Measurements from ENCODE around the gene CYP4F2. TPM values are rescaled to one million over a fixed set of nuclear protein-coding genes. Genes with fewer than 3 reads are reported as not detected.

CYP4F2 gene
- total and polyA plus RNA-seq, 2 experiments from 2014 or later, result not detected

- Histone ChIP-seq H3K27me3 (no peaks in the 10 kb centered on the region), H3K36me3 (no peaks in the 10 kb centered on the region), H3K9me3 (ENCODE audit: low read depth) (no peaks in the 10 kb centered on the region), H3K27ac (no peak overlapping the region), H3K4me3 (no peak overlapping the region), H3K4me1 (ENCODE audit: low read depth) (no peaks in the 10 kb centered on the region)
- TF ChIP-seq CTCF (IDR thresholded peaks at IDR 0.05; ENCODE audit: low read depth, low read length), result no peak
- no peak for DNase-seq (ENCODE audit: low read depth in 1 of 2, low spot score in 1 of 2)
Observed at GRCh38 chr19:15926484-15926883, 28.6 kb upstream of the CYP4F2 start.

- H3K27ac ChIP-seq, result no peak overlapping the region
- no peaks in the 10 kb centered on the region for H3K4me1 ChIP-seq (ENCODE audit: low read depth)
- no peak for DNase-seq (ENCODE audit: low read depth in 1 of 2, low spot score in 1 of 2)
- H3K4me3 ChIP-seq, result no peak overlapping the region
- no peaks in the 10 kb centered on the region for H3K9me3 ChIP-seq (ENCODE audit: low read depth)
- no peaks in the 10 kb centered on the region for H3K36me3 ChIP-seq
- no peak for TF ChIP-seq CTCF (IDR thresholded peaks at IDR 0.05; ENCODE audit: low read depth, low read length)
- H3K27me3 ChIP-seq, result no peaks in the 10 kb centered on the region
Observed at GRCh38 chr19:15923702-15924101, 25.8 kb upstream of the CYP4F2 start.

- no peak for DNase-seq (ENCODE audit: low read depth in 1 of 2, low spot score in 1 of 2)
- Histone ChIP-seq H3K36me3 (no peaks in the 10 kb centered on the region), H3K9me3 (ENCODE audit: low read depth) (no peaks in the 10 kb centered on the region), H3K4me3 (no peak overlapping the region), H3K27me3 (no peaks in the 10 kb centered on the region), H3K4me1 (ENCODE audit: low read depth) (no peaks in the 10 kb centered on the region), H3K27ac (no peak overlapping the region)
- no peak for TF ChIP-seq CTCF (IDR thresholded peaks at IDR 0.05; ENCODE audit: low read depth, low read length)
Observed at GRCh38 chr19:15922021-15922420, 24.1 kb upstream of the CYP4F2 start.

GRCh38 chr19:15919243-15919642 is 21.4 kb upstream of the CYP4F2 start:
- Histone ChIP-seq H3K4me1 (ENCODE audit: low read depth) (no peaks in the 10 kb centered on the region), H3K9me3 (ENCODE audit: low read depth) (no peaks in the 10 kb centered on the region), H3K27ac (no peak overlapping the region), H3K27me3 (no peaks in the 10 kb centered on the region), H3K36me3 (no peaks in the 10 kb centered on the region), H3K4me3 (no peak overlapping the region)
- TF ChIP-seq CTCF (IDR thresholded peaks at IDR 0.05; ENCODE audit: low read depth, low read length), result no peak
- DNase-seq (ENCODE audit: low read depth in 1 of 2, low spot score in 1 of 2), result no peak

GRCh38 chr19:15915109-15915508 is 17.2 kb upstream of the CYP4F2 start:
- TF ChIP-seq CTCF (IDR thresholded peaks at IDR 0.05; ENCODE audit: low read depth, low read length), result no peak
- H3K27ac ChIP-seq, result no peak overlapping the region
- H3K36me3 ChIP-seq, result no peaks in the 10 kb centered on the region
- H3K4me1 ChIP-seq (ENCODE audit: low read depth), result no peaks in the 10 kb centered on the region
- no peak overlapping the region for H3K4me3 ChIP-seq
- H3K27me3 ChIP-seq, result no peaks in the 10 kb centered on the region
- no peak for DNase-seq (ENCODE audit: low read depth in 1 of 2, low spot score in 1 of 2)
- no peaks in the 10 kb centered on the region for H3K9me3 ChIP-seq (ENCODE audit: low read depth)

- no peak for TF ChIP-seq CTCF (IDR thresholded peaks at IDR 0.05; ENCODE audit: low read depth, low read length)
- Histone ChIP-seq H3K27me3 (no peaks in the 10 kb centered on the region), H3K36me3 (no peaks in the 10 kb centered on the region), H3K4me1 (ENCODE audit: low read depth) (no peaks in the 10 kb centered on the region), H3K27ac (no peak overlapping the region), H3K4me3 (no peak overlapping the region), H3K9me3 (ENCODE audit: low read depth) (no peaks in the 10 kb centered on the region)
- DNase-seq (ENCODE audit: low read depth in 1 of 2, low spot score in 1 of 2), result no peak
Observed at GRCh38 chr19:15913830-15914229, 16.0 kb upstream of the CYP4F2 start.

Data from cardiac muscle cell (in vitro differentiated cells and primary cell).